MCF 10A (cell line): ENCODE data around the gene AKAP9. TPM values are rescaled to one million over a fixed set of nuclear protein-coding genes. Genes with fewer than 3 reads are reported as not detected.

Experiments
- BruUV-seq: library from RNA; stranded (reverse); fragments of 400-500 nt; replicated peaks from 2 replicates; lab custom pipeline; 2021; lab: Mats Ljungman, UMichigan
- CTCF ChIA-PET: fragments of 300-600 bp; sonication (Branson Sonifier 250); formaldehyde crosslinking; extraction: SDS; loops from one replicate; lab custom pipeline; 2021; ENCODE audit warnings: antibody characterized with exemption, inconsistent platforms; lab: Yijun Ruan, JAX
- POLR2A ChIA-PET: fragments of 300-600, 350-650 bp; sonication (Branson Sonifier 250); formaldehyde crosslinking; extraction: SDS; loops from one replicate; lab custom pipeline; 2020; ENCODE audit warnings: antibody characterized with exemption, inconsistent platforms; lab: Yijun Ruan, JAX
- DNase-seq: peaks from one replicate; pipeline ENCODE4 v3.0.0-alpha.2; 2018; ENCODE audit not compliant: unreplicated experiment
- H3K27ac Mint-ChIP-seq: one replicate; pipeline ENCODE4 v1.8.0; 2022; ENCODE audit warnings: mild to moderate bottlenecking, low read depth, mixed read lengths; ENCODE audit not compliant: unreplicated experiment
- H3K27me3 Mint-ChIP-seq: one replicate; pipeline ENCODE4 v1.8.0; 2022; ENCODE audit warnings: mixed read lengths; ENCODE audit not compliant: insufficient read depth, unreplicated experiment
- H3K36me3 Mint-ChIP-seq: one replicate; pipeline ENCODE4 v1.8.0; 2022; ENCODE audit warnings: mild to moderate bottlenecking, moderate library complexity, mixed read lengths; ENCODE audit not compliant: insufficient read depth, unreplicated experiment
- H3K4me1 Mint-ChIP-seq: one replicate; pipeline ENCODE4 v1.8.0; 2022; ENCODE audit warnings: mixed read lengths; ENCODE audit not compliant: insufficient read depth, unreplicated experiment
- H3K4me3 Mint-ChIP-seq: one replicate; pipeline ENCODE4 v1.8.0; 2022; ENCODE audit warnings: mild to moderate bottlenecking, moderate library complexity, mixed read lengths; ENCODE audit not compliant: unreplicated experiment
- H3K9me3 Mint-ChIP-seq: one replicate; pipeline ENCODE4 v1.8.0; 2022; ENCODE audit warnings: mixed read lengths; ENCODE audit not compliant: unreplicated experiment
- intact Hi-C: fragments of 100-400 bp; cut with micrococcal nuclease; formaldehyde crosslinking; loops from 2 replicates; pipeline ENCODE4 v1.14.1; 2022
- total RNA-seq: library from RNA; stranded (reverse); gene quantifications from 2 replicates; pipeline ENCODE4 v1.2.3, GENCODE V29; 2022
- TF ChIP-seq, protein P1 (sequence below): fragments of 200-600 bp; IDR thresholded peaks from one replicate; pipeline ENCODE4 v1.8.0; 2022; ENCODE audit warnings: antibody characterized with exemption, mild to moderate bottlenecking; ENCODE audit not compliant: unreplicated experiment

The AKAP9 gene
- total RNA-seq, 1 experiment from 2014 or later = 39.2 TPM

DNA sequence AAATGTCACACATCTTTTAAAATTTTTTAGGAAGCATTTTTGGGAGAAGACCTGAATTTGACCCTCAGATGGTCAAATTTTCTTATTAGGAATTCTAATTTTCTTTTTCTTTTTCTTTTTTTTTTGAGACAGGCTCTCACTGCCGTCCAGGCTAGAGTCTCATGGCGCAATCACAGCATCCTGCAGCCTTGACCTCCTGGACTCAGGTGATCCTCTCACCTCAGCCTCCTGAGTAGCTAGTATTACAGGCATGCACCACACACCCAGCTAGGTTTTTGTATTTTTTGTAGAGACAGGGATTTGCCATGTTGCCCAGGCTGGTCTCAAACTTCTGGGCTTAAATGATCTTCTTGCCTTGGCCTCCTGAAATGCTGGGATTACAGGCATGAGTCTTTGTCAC, 65.4 kb downstream of the AKAP9 start:
- BruUV-seq = no TSS peak
- no peak overlapping the region for H3K4me3 Mint-ChIP-seq
- peaks cover 56% of the 10 kb centered on the region for H3K36me3 Mint-ChIP-seq
- H3K27ac Mint-ChIP-seq = no peak overlapping the region
- no peak for DNase-seq
- POLR2A ChIA-PET = no interaction called here
- H3K27me3 Mint-ChIP-seq = no peaks in the 10 kb centered on the region
- no peaks in the 10 kb centered on the region for H3K4me1 Mint-ChIP-seq
- CTCF ChIA-PET = interaction anchor here (0.6 kb wide), 1 partner anchor 80 kb away, joined by 4 read pairs; no protein-coding TSS in a partner anchor
- TF ChIP-seq, protein P1, sequence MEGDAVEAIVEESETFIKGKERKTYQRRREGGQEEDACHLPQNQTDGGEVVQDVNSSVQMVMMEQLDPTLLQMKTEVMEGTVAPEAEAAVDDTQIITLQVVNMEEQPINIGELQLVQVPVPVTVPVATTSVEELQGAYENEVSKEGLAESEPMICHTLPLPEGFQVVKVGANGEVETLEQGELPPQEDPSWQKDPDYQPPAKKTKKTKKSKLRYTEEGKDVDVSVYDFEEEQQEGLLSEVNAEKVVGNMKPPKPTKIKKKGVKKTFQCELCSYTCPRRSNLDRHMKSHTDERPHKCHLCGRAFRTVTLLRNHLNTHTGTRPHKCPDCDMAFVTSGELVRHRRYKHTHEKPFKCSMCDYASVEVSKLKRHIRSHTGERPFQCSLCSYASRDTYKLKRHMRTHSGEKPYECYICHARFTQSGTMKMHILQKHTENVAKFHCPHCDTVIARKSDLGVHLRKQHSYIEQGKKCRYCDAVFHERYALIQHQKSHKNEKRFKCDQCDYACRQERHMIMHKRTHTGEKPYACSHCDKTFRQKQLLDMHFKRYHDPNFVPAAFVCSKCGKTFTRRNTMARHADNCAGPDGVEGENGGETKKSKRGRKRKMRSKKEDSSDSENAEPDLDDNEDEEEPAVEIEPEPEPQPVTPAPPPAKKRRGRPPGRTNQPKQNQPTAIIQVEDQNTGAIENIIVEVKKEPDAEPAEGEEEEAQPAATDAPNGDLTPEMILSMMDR = no peak
- intact Hi-C loops = no loop called here
- peaks cover 15% of the 10 kb centered on the region for H3K9me3 Mint-ChIP-seq

- H3K9me3 Mint-ChIP-seq = no peaks in the 10 kb centered on the region
Observed at GRCh38 chr7:92010215-92010614, 69.6 kb downstream of the AKAP9 start.

DNA sequence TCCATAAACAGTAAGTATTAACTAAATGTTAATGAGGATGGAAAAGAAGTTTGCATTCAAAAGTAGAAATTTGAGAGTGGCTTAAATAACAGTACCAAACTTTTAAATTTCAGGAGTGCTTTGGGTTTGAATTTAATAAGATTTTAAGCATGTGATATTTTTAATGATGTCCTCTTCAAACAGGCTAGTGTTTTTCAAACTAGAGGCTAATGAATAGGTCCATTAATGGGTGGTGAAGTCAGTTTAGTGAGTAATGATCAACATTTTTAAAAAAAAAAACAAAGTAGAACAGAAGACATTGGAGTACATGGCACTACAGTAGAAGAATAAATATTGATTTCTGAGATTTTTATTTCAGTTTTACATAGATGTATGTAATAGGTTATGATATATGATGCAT, 72.9 kb downstream of the AKAP9 start:
- POLR2A ChIA-PET = interaction anchor here (1.9 kb wide), 1 partner anchor 12 kb away, joined by 5 read pairs; no protein-coding TSS in a partner anchor
- Mint-ChIP-seq H3K9me3 (no peaks in the 10 kb centered on the region), H3K4me3 (no peak overlapping the region), H3K27ac (no peak overlapping the region), H3K4me1 (no peaks in the 10 kb centered on the region), H3K36me3 (peaks cover 48% of the 10 kb centered on the region), H3K27me3 (no peaks in the 10 kb centered on the region)
- CTCF ChIA-PET = interaction anchor here (0.7 kb wide), 1 partner anchor 55 kb away, joined by 4 read pairs; no protein-coding TSS in a partner anchor
- TF ChIP-seq, protein P1 = no peak
- BruUV-seq = no TSS peak
- no peak for DNase-seq
- intact Hi-C loops = no loop called here

More at GRCh38 chr7:92010215-92010614, 69.6 kb downstream of the AKAP9 start:
- no peak overlapping the region for H3K27ac Mint-ChIP-seq
- H3K27me3 Mint-ChIP-seq = no peaks in the 10 kb centered on the region
- TF ChIP-seq, protein P1 = no peak
- CTCF ChIA-PET = interaction anchor here (0.8 kb wide), 1 partner anchor 25 kb away, joined by 3 read pairs; no protein-coding TSS in a partner anchor
- H3K4me3 Mint-ChIP-seq = no peak overlapping the region
- peaks cover 58% of the 10 kb centered on the region for H3K36me3 Mint-ChIP-seq
- intact Hi-C loops = no loop called here
- BruUV-seq = no TSS peak
- POLR2A ChIA-PET = interaction anchor here (0.7 kb wide), 1 partner anchor 130 kb away, joined by 3 read pairs; no protein-coding TSS in a partner anchor
- DNase-seq = no peak
- no peaks in the 10 kb centered on the region for H3K4me1 Mint-ChIP-seq

DNA sequence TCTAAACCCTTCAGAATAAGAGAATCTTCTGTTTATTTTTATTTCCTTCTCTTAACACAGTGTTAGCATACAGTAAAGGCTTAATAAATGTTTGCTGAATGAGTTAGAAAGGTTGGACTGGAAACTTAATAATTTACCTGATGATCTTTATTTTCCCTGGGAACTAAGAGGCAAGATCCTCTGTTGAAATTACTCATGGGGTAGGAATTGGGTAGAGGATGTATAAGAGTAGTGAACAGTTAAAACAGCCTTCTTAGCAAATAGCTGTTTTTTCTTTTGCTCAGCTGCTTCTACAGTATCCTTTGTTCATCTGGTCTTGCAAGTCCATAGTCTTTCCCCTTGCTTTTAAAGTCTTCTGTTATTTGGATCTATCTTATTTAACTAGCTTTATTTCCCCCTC, 80.0 kb downstream of the AKAP9 start:
- Mint-ChIP-seq H3K27me3 (no peaks in the 10 kb centered on the region), H3K4me3 (no peak overlapping the region), H3K27ac (no peak overlapping the region), H3K4me1 (no peaks in the 10 kb centered on the region), H3K36me3 (peaks cover 46% of the 10 kb centered on the region), H3K9me3 (no peaks in the 10 kb centered on the region)
- no TSS peak for BruUV-seq
- no peak for DNase-seq
- TF ChIP-seq, protein P1 = no peak
- intact Hi-C loops = no loop called here
- ChIA-PET POLR2A (no interaction called here), CTCF (interaction anchor here (0.5 kb wide), 1 partner anchor 58 kb away, joined by 3 read pairs; no protein-coding TSS in a partner anchor)
